Uterus (tissue), 2 donors: ENCODE data around the gene PRSS22.

Experiments
- POLR2A ChIP-seq, 2 donors: fragments of 450-650 bp; IDR thresholded peaks; one replicate each; pipeline ENCODE4 v1.6.1; 2016; ENCODE audit warnings: antibody characterized with exemption in 2 of 2, mild to moderate bottlenecking in 1 of 2, moderate library complexity in 1 of 2
- TF ChIP-seq, protein P1 (sequence below), 4 experiments: fragments of 200-600 bp in 2 of 4; fragments of 450-650 bp in 2 of 4; sonication (generic) in 2 of 4; IDR thresholded peaks; one replicate each; pipeline ENCODE4 v1.5.1; 2016 to 2019; ENCODE audit warnings: antibody characterized with exemption in 4 of 4, mild to moderate bottlenecking in 2 of 4, moderate library complexity in 1 of 4

DNA sequence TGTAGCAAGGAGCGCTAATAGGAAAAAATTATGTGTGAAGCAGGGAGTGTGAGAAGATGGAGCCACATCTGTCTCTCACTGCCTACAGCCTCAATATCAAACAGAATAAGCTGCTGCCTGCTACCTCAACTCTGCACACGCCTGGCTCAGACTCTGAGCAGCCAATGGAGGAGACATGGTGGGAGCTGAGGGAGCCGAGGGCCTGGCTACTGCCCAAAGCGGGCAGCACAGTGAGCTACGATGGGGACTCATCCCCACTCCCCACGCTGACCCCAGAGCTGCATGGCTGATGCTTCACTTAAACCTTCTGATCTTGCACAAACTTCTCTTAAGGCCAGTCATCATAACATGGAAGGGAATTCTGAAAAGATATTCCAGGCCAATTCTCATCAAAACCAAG lies 14.0 kb upstream of the PRSS22 start:
- TF ChIP-seq, protein P1, sequence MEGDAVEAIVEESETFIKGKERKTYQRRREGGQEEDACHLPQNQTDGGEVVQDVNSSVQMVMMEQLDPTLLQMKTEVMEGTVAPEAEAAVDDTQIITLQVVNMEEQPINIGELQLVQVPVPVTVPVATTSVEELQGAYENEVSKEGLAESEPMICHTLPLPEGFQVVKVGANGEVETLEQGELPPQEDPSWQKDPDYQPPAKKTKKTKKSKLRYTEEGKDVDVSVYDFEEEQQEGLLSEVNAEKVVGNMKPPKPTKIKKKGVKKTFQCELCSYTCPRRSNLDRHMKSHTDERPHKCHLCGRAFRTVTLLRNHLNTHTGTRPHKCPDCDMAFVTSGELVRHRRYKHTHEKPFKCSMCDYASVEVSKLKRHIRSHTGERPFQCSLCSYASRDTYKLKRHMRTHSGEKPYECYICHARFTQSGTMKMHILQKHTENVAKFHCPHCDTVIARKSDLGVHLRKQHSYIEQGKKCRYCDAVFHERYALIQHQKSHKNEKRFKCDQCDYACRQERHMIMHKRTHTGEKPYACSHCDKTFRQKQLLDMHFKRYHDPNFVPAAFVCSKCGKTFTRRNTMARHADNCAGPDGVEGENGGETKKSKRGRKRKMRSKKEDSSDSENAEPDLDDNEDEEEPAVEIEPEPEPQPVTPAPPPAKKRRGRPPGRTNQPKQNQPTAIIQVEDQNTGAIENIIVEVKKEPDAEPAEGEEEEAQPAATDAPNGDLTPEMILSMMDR (IDR thresholded peaks at IDR 0.05), result no peak
- TF ChIP-seq POLR2A (IDR thresholded peaks at IDR 0.05), result no peak
